OCI-LY3 (cell line): Measurements from ENCODE around the gene TWIST2.

ENCODE experiments used
- H2AFZ ChIP-seq: fragments of 200-600, 300-600 bp; shearing (Covaris generic); 2 replicates; pipeline ENCODE4 v1.6.0; 2014; ENCODE audit warnings: antibody characterized with exemption, low read depth, low read length
- H3K27ac ChIP-seq: fragments of 200-600, 300-600 bp; sonication (generic); 2 replicates; pipeline ENCODE4 v1.5.1; 2014; ENCODE audit warnings: mild to moderate bottlenecking, low read length, moderate library complexity, mixed read lengths
- H3K27me3 ChIP-seq: fragments of 200-600, 300-600 bp; sonication (generic); 2 replicates; pipeline ENCODE4 v1.6.1; 2014; ENCODE audit warnings: low read depth, low read length, mixed read lengths
- H3K36me3 ChIP-seq: fragments of 200-600, 300-600 bp; sonication (generic); replicated peaks from 2 replicates; pipeline ENCODE3; 2014; ENCODE audit warnings: low read depth, low read length, mixed read lengths
- H3K4me1 ChIP-seq: fragments of 300-600, 200-600 bp; sonication (generic); 2 replicates; pipeline ENCODE4 v1.6.1; 2014; ENCODE audit warnings: low read length, mixed read lengths
- H3K4me2 ChIP-seq: fragments of 200-600, 300-600 bp; sonication (generic); 2 replicates; pipeline ENCODE4 v1.6.1; 2014; ENCODE audit warnings: low read length, mixed read lengths
- H3K4me3 ChIP-seq: fragments of 300-600, 200-600 bp; sonication (generic); 2 replicates; pipeline ENCODE4 v1.5.1; 2014; ENCODE audit warnings: antibody characterized with exemption, mild to moderate bottlenecking, low read length, moderate library complexity
- H3K79me2 ChIP-seq: fragments of 300-600, 200-600 bp; shearing (Covaris generic); 2 replicates; pipeline ENCODE4 v1.6.1; 2014; ENCODE audit warnings: mild to moderate bottlenecking, low read length, mixed read lengths
- H3K9ac ChIP-seq: fragments of 300-600, 200-600 bp; shearing (Covaris generic); 2 replicates; pipeline ENCODE4 v1.6.0; 2014; ENCODE audit warnings: mild to moderate bottlenecking, low read length, moderate library complexity
- H3K9me3 ChIP-seq: fragments of 200-600, 300-600 bp; shearing (Covaris generic); 2 replicates; pipeline ENCODE4 v1.6.1; 2014; ENCODE audit warnings: low read length, mixed read lengths; ENCODE audit not compliant: insufficient read depth
- H4K20me1 ChIP-seq: fragments of 200-600, 300-600 bp; sonication (generic); 2 replicates; pipeline ENCODE4 v1.6.1; 2016; ENCODE audit warnings: low read length, mixed read lengths; ENCODE audit not compliant: insufficient read depth
- CTCF ChIP-seq: fragments of 200-600, 300-600 bp; sonication (generic); IDR thresholded peaks from 2 replicates; pipeline ENCODE4 v1.5.1; 2014; ENCODE audit warnings: antibody characterized with exemption, low read length, low read depth
- EZH2phosphoT487 ChIP-seq: fragments of 200-600 bp; shearing (Covaris generic); IDR thresholded peaks from 2 replicates; pipeline ENCODE4 v1.6.1; 2018; ENCODE audit warnings: antibody characterized with exemption, mixed run types, low read depth

Gene TWIST2

GRCh38 chr2:238813109-238813508, 34.8 kb upstream of the TWIST2 start:
- Histone ChIP-seq H3K9me3 (no peaks in the 10 kb centered on the region), H3K4me3 (no peak overlapping the region), H3K4me1 (no peaks in the 10 kb centered on the region), H3K9ac (no peak overlapping the region), H3K27ac (no peak overlapping the region), H2AFZ (no peak overlapping the region), H3K79me2 (no peaks in the 10 kb centered on the region), H4K20me1 (no peaks in the 10 kb centered on the region), H3K4me2 (no peak overlapping the region), H3K27me3 (no peaks in the 10 kb centered on the region), H3K36me3 (no peaks in the 10 kb centered on the region)
- TF ChIP-seq EZH2phosphoT487 (no peak), CTCF (no peak)

- no peak overlapping the region for H3K4me2 ChIP-seq
- TF ChIP-seq CTCF: no peak
- no peak for TF ChIP-seq EZH2phosphoT487
- H3K27me3 ChIP-seq: no peaks in the 10 kb centered on the region
- no peaks in the 10 kb centered on the region for H4K20me1 ChIP-seq
- no peak overlapping the region for H3K9ac ChIP-seq
- no peaks in the 10 kb centered on the region for H3K79me2 ChIP-seq
- no peaks in the 10 kb centered on the region for H3K9me3 ChIP-seq
- no peaks in the 10 kb centered on the region for H3K36me3 ChIP-seq
- H2AFZ ChIP-seq: no peak overlapping the region
- no peak overlapping the region for H3K4me3 ChIP-seq
- no peak overlapping the region for H3K27ac ChIP-seq
- no peaks in the 10 kb centered on the region for H3K4me1 ChIP-seq
These were observed 33.1 kb upstream of the TWIST2 start for GRCh38 chr2:238814815-238815214.

- Histone ChIP-seq H3K27me3 (no peaks in the 10 kb centered on the region), H2AFZ (no peak overlapping the region), H3K9me3 (no peaks in the 10 kb centered on the region), H3K27ac (no peak overlapping the region), H3K4me2 (no peak overlapping the region), H3K9ac (no peak overlapping the region), H3K79me2 (no peaks in the 10 kb centered on the region), H3K4me3 (no peak overlapping the region), H3K36me3 (no peaks in the 10 kb centered on the region), H3K4me1 (no peaks in the 10 kb centered on the region), H4K20me1 (no peaks in the 10 kb centered on the region)
- TF ChIP-seq CTCF (no peak), EZH2phosphoT487 (no peak)
These were observed 31.6 kb upstream of the TWIST2 start for GRCh38 chr2:238816291-238816690.

- Histone ChIP-seq H3K27ac (no peak overlapping the region), H3K9me3 (no peaks in the 10 kb centered on the region), H3K9ac (no peak overlapping the region), H3K79me2 (no peaks in the 10 kb centered on the region), H4K20me1 (no peaks in the 10 kb centered on the region), H3K27me3 (no peaks in the 10 kb centered on the region), H3K4me2 (no peak overlapping the region), H3K36me3 (no peaks in the 10 kb centered on the region), H3K4me3 (no peak overlapping the region), H3K4me1 (no peaks in the 10 kb centered on the region), H2AFZ (no peak overlapping the region)
- no peak for TF ChIP-seq EZH2phosphoT487
- TF ChIP-seq CTCF: no peak
These were observed 30.5 kb upstream of the TWIST2 start for GRCh38 chr2:238817382-238817781.
